Body of pancreas (tissue), 4 donors: ENCODE results near the gene PDZD2.

ENCODE experiments used
- CTCF ChIP-seq, 7 experiments: fragments of 450-650 bp in 4 of 7; fragments of 200-600 bp in 3 of 7; sonication (generic) in 3 of 7; IDR thresholded peaks; one replicate each; pipeline ENCODE4 v1.5.1; 2016 to 2019; ENCODE audit warnings: antibody characterized with exemption in 7 of 7
- POLR2A ChIP-seq, 3 donors: fragments of 450-650 bp; IDR thresholded peaks; one replicate each; pipeline ENCODE4 v1.6.1; 2016; ENCODE audit warnings: antibody characterized with exemption in 3 of 3, mild to moderate bottlenecking in 2 of 3

- TF ChIP-seq CTCF (IDR thresholded peaks at IDR 0.05), result no peak
- no peak for TF ChIP-seq POLR2A (IDR thresholded peaks at IDR 0.05)
Observed at GRCh38 chr5:32126691-32127090, 487.8 kb downstream of the PDZD2 start.
